ENCODE data around the gene NABP2.
A peak's percentile ranks its signal among the peaks of the same experiment; 100 is the strongest.
"Not testable (repeated sequence)": the region's sequence is repeated elsewhere in the genome, so short reads cannot be mapped to it uniquely, and the experiment has no call there.

NABP2 gene

GRCh38 chr12:56224102-56224701 is at the start of gene NABP2:
Gene NABP2 (plus strand): TSS chr12:56224342. CDS start chr12:56224857, 515 bp downstream.
- DNase-seq (ENCODE audit: low read depth): peak; percentile 95

- no peak for DNase-seq (ENCODE audit: low read depth)
These were observed 45.8 kb upstream of the NABP2 start for GRCh38 chr12:56178347-56178746.

- DNase-seq (ENCODE audit: low read depth): no peak
These were observed 37.2 kb upstream of the NABP2 start for GRCh38 chr12:56186957-56187356.

- DNase-seq (ENCODE audit: low read depth): no peak
These were observed 35.9 kb upstream of the NABP2 start for GRCh38 chr12:56188131-56188777.

- no peak for DNase-seq (ENCODE audit: low read depth)
These were observed 35.4 kb upstream of the NABP2 start for GRCh38 chr12:56188778-56189098.

GRCh38 chr12:56189099-56189917 is 34.8 kb upstream of the NABP2 start, which contains the start of gene SMARCC2:
Gene SMARCC2 (minus strand): TSS chr12:56189483. CDS start chr12:56189461, 22 bp downstream.
- peak; percentile 78 for DNase-seq (ENCODE audit: low read depth)

GRCh38 chr12:56189918-56190694 is 34.0 kb upstream of the NABP2 start:
- DNase-seq (ENCODE audit: low read depth): peak; percentile 92

GRCh38 chr12:56190695-56191155 is 33.4 kb upstream of the NABP2 start:
- no peak for DNase-seq (ENCODE audit: low read depth)

- no peak for DNase-seq (ENCODE audit: low read depth)
These were observed 31.6 kb upstream of the NABP2 start for GRCh38 chr12:56192582-56192981.

GRCh38 chr12:56193025-56193578 is 31.0 kb upstream of the NABP2 start:
- DNase-seq (ENCODE audit: low read depth): peak; percentile 72

- DNase-seq (ENCODE audit: low read depth): not testable (repeated sequence)
These were observed 27.2 kb upstream of the NABP2 start for GRCh38 chr12:56196818-56197550.

GRCh38 chr12:56197921-56198635 is 26.1 kb upstream of the NABP2 start:
- no peak for DNase-seq (ENCODE audit: low read depth)

GRCh38 chr12:56198836-56199235 is 25.3 kb upstream of the NABP2 start:
- no peak for DNase-seq (ENCODE audit: low read depth)

GRCh38 chr12:56202366-56202765 is 21.8 kb upstream of the NABP2 start:
- DNase-seq (ENCODE audit: low read depth): no peak

GRCh38 chr12:56202838-56203237 is 21.3 kb upstream of the NABP2 start:
- no peak for DNase-seq (ENCODE audit: low read depth)

GRCh38 chr12:56204275-56204674 is 19.9 kb upstream of the NABP2 start:
- no peak for DNase-seq (ENCODE audit: low read depth)

- DNase-seq (ENCODE audit: low read depth): no peak
These were observed 18.7 kb upstream of the NABP2 start for GRCh38 chr12:56205445-56205844.

GRCh38 chr12:56206452-56207166 is 17.5 kb upstream of the NABP2 start:
- DNase-seq (ENCODE audit: low read depth): no peak

GRCh38 chr12:56208006-56208405 is 16.1 kb upstream of the NABP2 start:
- no peak for DNase-seq (ENCODE audit: low read depth)

- no peak for DNase-seq (ENCODE audit: low read depth)
These were observed 11.8 kb upstream of the NABP2 start for GRCh38 chr12:56212361-56212760.

Data from activated T-cell treated with anti-CD3 and anti-CD28 coated beads for 24 hours (primary cell).